GM23248 (cell line): ENCODE data around the gene HPS1. TPM values are rescaled to one million over a fixed set of nuclear protein-coding genes. Genes with fewer than 3 reads are reported as not detected.

Experiments
- DNase-seq: peaks from one replicate; pipeline ENCODE4 v3.0.0-alpha.2; 2015
- H2AFZ ChIP-seq: fragments of 200-600 bp; sonication (generic); 2 replicates; pipeline ENCODE4 v1.6.1; 2016; ENCODE audit warnings: antibody characterized with exemption
- H3F3A ChIP-seq: fragments of 200-600 bp; sonication (generic); 2 replicates; pipeline ENCODE4 v1.6.1; 2016; ENCODE audit warnings: mild to moderate bottlenecking, antibody characterized with exemption, mixed run types; ENCODE audit not compliant: insufficient read depth
- H3K27ac ChIP-seq: fragments of 200-600 bp; sonication (generic); 2 replicates; pipeline ENCODE4 v1.5.1; 2016; ENCODE audit warnings: mild to moderate bottlenecking
- H3K27me3 ChIP-seq: fragments of 200-600 bp; sonication (generic); replicated peaks from 2 replicates; pipeline ENCODE4 v1.6.1; 2016; ENCODE audit warnings: mild to moderate bottlenecking; ENCODE audit not compliant: insufficient read depth
- H3K36me3 ChIP-seq: fragments of 200-600 bp; sonication (generic); 2 replicates; pipeline ENCODE4 v1.6.1; 2016; ENCODE audit warnings: low read depth, mild to moderate bottlenecking
- H3K4me1 ChIP-seq: fragments of 200-600 bp; sonication (generic); 2 replicates; pipeline ENCODE4 v1.6.1; 2016; ENCODE audit warnings: mild to moderate bottlenecking; ENCODE audit not compliant: insufficient read depth
- H3K4me2 ChIP-seq: fragments of 200-600 bp; sonication (generic); one replicate; pipeline ENCODE4 v1.6.1; 2016; ENCODE audit warnings: mild to moderate bottlenecking; ENCODE audit not compliant: unreplicated experiment
- H3K4me3 ChIP-seq: fragments of 200-600 bp; sonication (generic); 2 replicates; pipeline ENCODE4 v1.5.1; 2016; ENCODE audit warnings: mild to moderate bottlenecking
- H3K79me2 ChIP-seq: fragments of 200-600 bp; sonication (generic); 2 replicates; pipeline ENCODE4 v1.6.1; 2016; ENCODE audit warnings: mild to moderate bottlenecking; ENCODE audit not compliant: insufficient read depth
- H3K9ac ChIP-seq: fragments of 200-600 bp; sonication (generic); 2 replicates; pipeline ENCODE4 v1.6.1; 2016; ENCODE audit warnings: mild to moderate bottlenecking
- H3K9me2 ChIP-seq: fragments of 200-600 bp; sonication (generic); 2 replicates; pipeline ENCODE4 v1.6.1; 2016; ENCODE audit warnings: mixed run types, mild to moderate bottlenecking, moderate library complexity; ENCODE audit not compliant: insufficient read depth
- H3K9me3 ChIP-seq: fragments of 200-600 bp; sonication (generic); one replicate; pipeline ENCODE4 v1.6.1; 2017; ENCODE audit warnings: low read depth
- H4K20me1 ChIP-seq: fragments of 200-600 bp; sonication (generic); 2 replicates; pipeline ENCODE4 v1.6.0; 2016; ENCODE audit not compliant: insufficient read depth
- EZH2 ChIP-seq: fragments of 200-600 bp; sonication (generic); IDR thresholded peaks from 2 replicates; pipeline ENCODE4 v1.6.1; 2018; ENCODE audit warnings: antibody characterized with exemption, mild to moderate bottlenecking; ENCODE audit not compliant: insufficient read depth, poor library complexity, severe bottlenecking
- EZH2phosphoT487 ChIP-seq: fragments of 200-600 bp; sonication (generic); IDR thresholded peaks from 2 replicates; pipeline ENCODE4 v1.6.1; 2018; ENCODE audit warnings: antibody characterized with exemption, moderate library complexity, mild to moderate bottlenecking, low read depth; ENCODE audit not compliant: insufficient read depth
- WGBS, 2 experiments: methylation state at CpG; one replicate each; pipeline ENCODE4 v1.1.6; 2015 to 2017; ENCODE audit warnings: low lambda C conversion rate in 2 of 2, low coverage in 1 of 2; ENCODE audit errors: missing lambda C conversion rate in 2 of 2; 5-methylcytosine and 5-hydroxymethylcytosine counted together
- in situ Hi-C: fragments of 300-500 bp; cut with MboI; formaldehyde crosslinking; loops from 2 replicates; pipeline ENCODE4 v1.15.0; 2020
- polyA plus RNA-seq: library from polyadenylated mRNA; unstranded; fragments of >200 nt; fragmentation: Nextera tagmentation; extraction: Ambion mirVana; gene quantifications from 2 replicates; pipeline ENCODE4 v1.2.1, GENCODE V29; 2016
- total RNA-seq: library from RNA; depleted of rRNA; stranded (reverse); fragments of >200 nt; shearing (Covaris generic); gene quantifications from 2 replicates; pipeline ENCODE4 v1.2.3, GENCODE V29; 2014

The HPS1 gene
- total and polyA plus RNA-seq, 2 experiments from 2014 or later = 54.5 to 80.6 TPM

DNA sequence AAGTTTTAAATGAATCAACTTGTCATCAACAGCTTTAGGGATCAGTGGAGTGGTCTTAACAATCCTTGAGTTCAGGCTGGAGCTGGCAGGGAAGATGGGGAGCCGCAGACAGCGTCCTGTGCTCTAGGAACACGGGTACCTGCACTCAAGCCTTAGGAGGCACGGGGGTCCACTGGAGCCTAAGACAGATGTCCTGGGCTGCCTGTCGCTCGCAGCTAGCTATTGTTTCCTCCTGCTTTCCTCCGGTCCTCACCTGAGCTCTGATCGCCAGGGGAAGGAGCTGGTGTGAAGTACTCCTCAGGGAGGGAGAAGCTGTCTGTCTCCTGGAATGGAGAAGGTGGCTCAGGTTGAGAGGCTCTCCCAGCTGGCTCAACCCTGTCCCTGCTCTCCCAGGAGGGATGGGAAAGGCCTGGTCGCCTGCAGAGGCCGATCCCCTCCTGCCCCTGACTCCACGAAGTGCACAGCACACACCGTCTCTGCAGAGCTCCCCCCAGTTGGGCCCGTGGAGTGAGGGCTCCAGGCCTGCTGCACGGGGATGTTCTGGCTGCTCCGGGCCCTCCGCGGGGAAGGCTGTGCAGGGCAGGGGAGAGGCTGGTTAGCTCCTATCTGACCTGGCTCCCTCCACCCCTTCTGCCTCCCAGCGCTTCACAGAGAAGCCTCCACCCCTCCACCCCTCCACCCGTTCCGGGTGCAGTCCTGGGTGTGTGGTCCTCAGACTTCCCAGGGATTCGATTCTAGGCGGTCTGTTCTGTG is 17.2 kb downstream of the HPS1 start:
- H2AFZ ChIP-seq = no peak overlapping the region
- H3K27ac ChIP-seq = no peak overlapping the region
- TF ChIP-seq EZH2phosphoT487 = no peak
- H4K20me1 ChIP-seq = no peaks in the 10 kb centered on the region
- H3K79me2 ChIP-seq = no peaks in the 10 kb centered on the region
- H3K9ac ChIP-seq = no peak overlapping the region
- H3F3A ChIP-seq = no peaks in the 10 kb centered on the region
- H3K9me3 ChIP-seq = no peaks in the 10 kb centered on the region
- 90% methylated on average over 22 of the region's 22 CpGs for WGBS, 2 experiments
- H3K36me3 ChIP-seq = peaks cover 21% of the 10 kb centered on the region
- no peaks in the 10 kb centered on the region for H3K4me1 ChIP-seq
- H3K9me2 ChIP-seq = no peaks in the 10 kb centered on the region
- in situ Hi-C loops = no loop called here
- no peak overlapping the region for H3K4me2 ChIP-seq
- no peak for DNase-seq
- H3K4me3 ChIP-seq = no peak overlapping the region
- H3K27me3 ChIP-seq = no peaks in the 10 kb centered on the region

DNA sequence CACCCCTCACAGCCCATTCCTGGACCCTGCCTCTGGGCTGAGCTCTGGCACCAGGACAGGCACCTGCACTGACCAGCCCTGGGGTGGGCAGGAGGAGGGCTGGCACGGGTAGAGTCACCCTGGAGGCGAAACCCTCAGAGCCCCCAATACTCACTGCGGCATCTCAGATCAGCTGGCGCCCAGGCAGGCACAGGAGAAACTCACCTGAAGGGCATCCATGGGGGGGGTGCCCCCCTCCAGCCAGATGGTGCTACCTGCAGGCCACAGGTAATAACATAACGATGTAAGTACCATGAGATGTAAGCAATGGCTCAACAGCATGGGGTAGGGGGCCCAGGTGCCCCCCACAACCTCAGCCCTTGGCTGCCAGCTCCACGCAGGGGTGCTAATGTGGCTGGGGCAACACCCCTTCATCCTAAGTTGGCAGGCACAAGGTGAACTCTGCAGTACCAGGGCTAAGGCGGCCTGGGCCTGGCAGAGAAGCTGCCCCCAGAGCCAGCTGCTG is 19.7 kb downstream of the HPS1 start:
- in situ Hi-C loops = no loop called here
- no peaks in the 10 kb centered on the region for H3K79me2 ChIP-seq
- H3F3A ChIP-seq = no peaks in the 10 kb centered on the region
- H3K27ac ChIP-seq = no peak overlapping the region
- H3K4me3 ChIP-seq = no peak overlapping the region
- 85 to 97% methylated on average over 7 of the region's 7 CpGs for WGBS, 2 experiments
- H3K9me2 ChIP-seq = no peaks in the 10 kb centered on the region
- no peak overlapping the region for H3K9ac ChIP-seq
- peaks cover 9% of the 10 kb centered on the region for H3K36me3 ChIP-seq
- H2AFZ ChIP-seq = no peak overlapping the region
- TF ChIP-seq EZH2 = no peak
- TF ChIP-seq EZH2phosphoT487 = no peak
- no peak for DNase-seq
- H4K20me1 ChIP-seq = no peaks in the 10 kb centered on the region
- no peaks in the 10 kb centered on the region for H3K9me3 ChIP-seq
- no peaks in the 10 kb centered on the region for H3K4me1 ChIP-seq
- no peak overlapping the region for H3K4me2 ChIP-seq
- no peaks in the 10 kb centered on the region for H3K27me3 ChIP-seq

DNA sequence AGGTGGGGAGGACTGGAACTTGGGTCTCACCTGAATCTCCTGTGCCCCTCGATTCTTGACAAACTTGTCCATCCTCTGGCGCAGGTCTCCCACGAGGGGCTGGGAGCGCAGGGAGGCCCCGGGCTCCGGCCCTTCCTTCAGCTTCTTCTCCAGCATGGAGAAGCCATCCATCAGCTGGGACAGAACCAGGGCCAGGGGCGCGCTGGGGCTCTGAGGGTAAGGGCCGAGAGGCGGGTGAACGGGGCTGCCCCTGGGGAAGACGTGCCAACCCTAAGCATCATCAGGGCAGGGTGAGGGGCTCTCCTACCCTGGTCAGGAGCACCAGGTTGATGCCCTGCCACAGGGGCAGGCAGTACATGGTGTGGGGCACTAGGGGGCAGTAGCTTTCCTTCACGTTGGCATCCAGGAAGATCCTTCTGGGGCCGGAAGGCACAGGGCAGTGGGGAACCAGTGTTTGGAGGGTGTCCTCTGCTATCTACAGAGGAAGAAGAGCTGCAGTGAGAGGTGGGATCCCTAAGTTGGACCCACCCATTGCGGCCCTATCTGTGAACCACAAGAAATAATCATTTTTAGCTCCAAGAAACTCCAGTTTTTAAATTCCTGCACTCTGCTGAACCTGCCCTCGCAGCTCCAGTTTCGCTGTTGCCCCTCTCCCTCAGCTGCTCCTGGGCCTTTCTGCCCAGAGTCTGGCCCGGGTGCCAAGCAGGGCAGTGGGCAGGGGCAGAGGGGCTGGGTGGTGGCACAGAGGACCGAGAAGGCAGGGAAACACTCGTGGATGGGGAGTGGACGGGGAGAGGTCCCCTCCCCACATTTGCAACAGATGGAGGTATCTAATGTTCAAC is 21.0 kb downstream of the HPS1 start:
- Histone ChIP-seq H3F3A (no peaks in the 10 kb centered on the region), H3K27ac (no peak overlapping the region), H3K27me3 (no peaks in the 10 kb centered on the region), H3K9me3 (no peaks in the 10 kb centered on the region), H3K4me1 (no peaks in the 10 kb centered on the region), H3K9me2 (no peaks in the 10 kb centered on the region), H4K20me1 (no peaks in the 10 kb centered on the region), H3K79me2 (no peaks in the 10 kb centered on the region), H3K9ac (no peak overlapping the region), H3K4me2 (no peak overlapping the region), H2AFZ (no peak overlapping the region), H3K36me3 (peaks cover 3% of the 10 kb centered on the region; the same call in 1 of the 2 replicates), H3K4me3 (no peak overlapping the region)
- in situ Hi-C loops = no loop called here
- 80 to 85% methylated on average over 19 to 21 of the region's 21 CpGs for WGBS, 2 experiments
- TF ChIP-seq EZH2 = no peak
- TF ChIP-seq EZH2phosphoT487 = no peak
- DNase-seq = peak; percentile 55

GRCh38 chr10:98424295-98425254 is 22.2 kb downstream of the HPS1 start:
- no peak for DNase-seq
- Histone ChIP-seq H3K36me3 (no peaks in the 10 kb centered on the region; the same call in 1 of the 2 replicates), H3K9me3 (no peaks in the 10 kb centered on the region), H4K20me1 (no peaks in the 10 kb centered on the region), H3K4me1 (no peaks in the 10 kb centered on the region), H3K27ac (no peak overlapping the region), H2AFZ (no peak overlapping the region), H3F3A (no peaks in the 10 kb centered on the region), H3K27me3 (no peaks in the 10 kb centered on the region), H3K9me2 (no peaks in the 10 kb centered on the region), H3K9ac (no peak overlapping the region), H3K79me2 (no peaks in the 10 kb centered on the region), H3K4me2 (no peak overlapping the region), H3K4me3 (no peak overlapping the region)
- 92 to 95% methylated on average over 20 to 23 of the region's 23 CpGs for WGBS, 2 experiments
- TF ChIP-seq EZH2phosphoT487 (no peak), EZH2 (no peak)
- in situ Hi-C loops = no loop called here
